HEK293 (cell line): ENCODE measurements around the gene HOXA4.

ENCODE experiments used
- ZBTB7A ChIP-seq: fragments of 450-650 bp; formaldehyde crosslinking; IDR thresholded peaks from 2 replicates; pipeline ENCODE4 v1.5.1; 2016; ENCODE audit warnings: low read depth, missing biosample characterization, missing genetic modification characterization
- ZNF24 ChIP-seq: fragments of 450-650 bp; formaldehyde crosslinking; IDR thresholded peaks from 2 replicates; pipeline ENCODE4 v1.5.1; 2016; ENCODE audit warnings: missing biosample characterization, missing genetic modification characterization
- ZNF324 ChIP-seq: fragments of 450-650 bp; formaldehyde crosslinking; IDR thresholded peaks from 2 replicates; pipeline ENCODE4 v1.5.1; 2016; ENCODE audit warnings: missing biosample characterization, missing genetic modification characterization
- TF ChIP-seq, protein P1 (sequence below): fragments of 450-650 bp; formaldehyde crosslinking; IDR thresholded peaks from 2 replicates; pipeline ENCODE4 v1.5.1; 2016; ENCODE audit warnings: missing biosample characterization, missing genetic modification characterization
- TF ChIP-seq, protein P2 (sequence below): fragments of 450-650 bp; formaldehyde crosslinking; IDR thresholded peaks from 2 replicates; pipeline ENCODE4 v1.5.1; 2016; ENCODE audit warnings: missing biosample characterization, missing genetic modification characterization

DNA sequence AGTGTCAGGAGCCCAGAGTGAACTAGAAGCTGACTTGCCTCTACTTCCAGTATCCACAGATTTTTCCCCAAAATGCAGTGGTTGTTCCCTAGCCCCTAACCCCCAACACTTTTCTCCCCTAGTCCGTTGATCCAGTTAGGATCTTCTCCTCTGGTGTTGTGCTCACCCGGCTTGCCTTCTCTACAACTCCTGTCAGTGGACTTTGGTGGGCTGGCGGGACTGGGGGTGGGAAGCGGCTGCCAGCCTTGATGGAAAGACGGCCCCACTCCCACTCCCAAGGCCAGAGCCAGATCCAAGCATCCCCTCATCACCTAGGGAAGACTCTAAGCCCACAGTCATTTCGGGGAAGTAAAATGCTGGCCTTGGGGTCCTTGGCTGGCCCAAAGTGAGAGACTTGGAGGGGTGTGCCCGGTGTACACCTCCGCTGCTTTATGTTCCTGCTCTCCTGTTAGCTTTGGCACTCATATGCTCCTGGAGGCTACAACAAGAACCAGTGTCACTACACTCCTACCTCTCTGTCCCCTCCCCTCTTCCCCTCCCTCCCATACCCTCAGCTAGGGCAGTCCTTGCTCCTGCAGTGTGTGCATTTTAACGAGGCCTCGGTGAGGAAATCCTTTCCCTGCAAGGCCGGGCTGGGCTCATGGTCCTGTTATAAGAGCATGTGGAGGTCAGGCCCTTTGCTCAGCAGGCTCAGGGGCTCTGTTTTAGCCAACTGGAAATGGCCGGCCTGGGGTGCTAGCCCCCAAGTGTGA is 44.5 kb upstream of the HOXA4 start:
- TF ChIP-seq, protein P1, sequence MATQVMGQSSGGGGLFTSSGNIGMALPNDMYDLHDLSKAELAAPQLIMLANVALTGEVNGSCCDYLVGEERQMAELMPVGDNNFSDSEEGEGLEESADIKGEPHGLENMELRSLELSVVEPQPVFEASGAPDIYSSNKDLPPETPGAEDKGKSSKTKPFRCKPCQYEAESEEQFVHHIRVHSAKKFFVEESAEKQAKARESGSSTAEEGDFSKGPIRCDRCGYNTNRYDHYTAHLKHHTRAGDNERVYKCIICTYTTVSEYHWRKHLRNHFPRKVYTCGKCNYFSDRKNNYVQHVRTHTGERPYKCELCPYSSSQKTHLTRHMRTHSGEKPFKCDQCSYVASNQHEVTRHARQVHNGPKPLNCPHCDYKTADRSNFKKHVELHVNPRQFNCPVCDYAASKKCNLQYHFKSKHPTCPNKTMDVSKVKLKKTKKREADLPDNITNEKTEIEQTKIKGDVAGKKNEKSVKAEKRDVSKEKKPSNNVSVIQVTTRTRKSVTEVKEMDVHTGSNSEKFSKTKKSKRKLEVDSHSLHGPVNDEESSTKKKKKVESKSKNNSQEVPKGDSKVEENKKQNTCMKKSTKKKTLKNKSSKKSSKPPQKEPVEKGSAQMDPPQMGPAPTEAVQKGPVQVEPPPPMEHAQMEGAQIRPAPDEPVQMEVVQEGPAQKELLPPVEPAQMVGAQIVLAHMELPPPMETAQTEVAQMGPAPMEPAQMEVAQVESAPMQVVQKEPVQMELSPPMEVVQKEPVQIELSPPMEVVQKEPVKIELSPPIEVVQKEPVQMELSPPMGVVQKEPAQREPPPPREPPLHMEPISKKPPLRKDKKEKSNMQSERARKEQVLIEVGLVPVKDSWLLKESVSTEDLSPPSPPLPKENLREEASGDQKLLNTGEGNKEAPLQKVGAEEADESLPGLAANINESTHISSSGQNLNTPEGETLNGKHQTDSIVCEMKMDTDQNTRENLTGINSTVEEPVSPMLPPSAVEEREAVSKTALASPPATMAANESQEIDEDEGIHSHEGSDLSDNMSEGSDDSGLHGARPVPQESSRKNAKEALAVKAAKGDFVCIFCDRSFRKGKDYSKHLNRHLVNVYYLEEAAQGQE (tag by site-specific recombination) = no peak
- TF ChIP-seq, protein P2, sequence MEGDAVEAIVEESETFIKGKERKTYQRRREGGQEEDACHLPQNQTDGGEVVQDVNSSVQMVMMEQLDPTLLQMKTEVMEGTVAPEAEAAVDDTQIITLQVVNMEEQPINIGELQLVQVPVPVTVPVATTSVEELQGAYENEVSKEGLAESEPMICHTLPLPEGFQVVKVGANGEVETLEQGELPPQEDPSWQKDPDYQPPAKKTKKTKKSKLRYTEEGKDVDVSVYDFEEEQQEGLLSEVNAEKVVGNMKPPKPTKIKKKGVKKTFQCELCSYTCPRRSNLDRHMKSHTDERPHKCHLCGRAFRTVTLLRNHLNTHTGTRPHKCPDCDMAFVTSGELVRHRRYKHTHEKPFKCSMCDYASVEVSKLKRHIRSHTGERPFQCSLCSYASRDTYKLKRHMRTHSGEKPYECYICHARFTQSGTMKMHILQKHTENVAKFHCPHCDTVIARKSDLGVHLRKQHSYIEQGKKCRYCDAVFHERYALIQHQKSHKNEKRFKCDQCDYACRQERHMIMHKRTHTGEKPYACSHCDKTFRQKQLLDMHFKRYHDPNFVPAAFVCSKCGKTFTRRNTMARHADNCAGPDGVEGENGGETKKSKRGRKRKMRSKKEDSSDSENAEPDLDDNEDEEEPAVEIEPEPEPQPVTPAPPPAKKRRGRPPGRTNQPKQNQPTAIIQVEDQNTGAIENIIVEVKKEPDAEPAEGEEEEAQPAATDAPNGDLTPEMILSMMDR (tag by site-specific recombination) = no peak
- TF ChIP-seq ZBTB7A (tag by site-specific recombination) (no peak), ZNF324 (tag by site-specific recombination) (no peak), ZNF24 (tag by site-specific recombination) (no peak)
